ENCODE measurements around the gene CACNG8. TPM values are rescaled to one million over a fixed set of nuclear protein-coding genes. Genes with fewer than 3 reads are reported as not detected.

CACNG8 gene
- total RNA-seq, 1 donor from 2014 or later = not detected

- Mint-ChIP-seq H3K27ac (no peak overlapping the region), H3K4me3 (no peak overlapping the region), H3K9me3 (no peaks in the 10 kb centered on the region), H3K27me3 (peaks cover 25% of the 10 kb centered on the region), H3K4me1 (peaks cover 6% of the 10 kb centered on the region), H3K36me3 (ENCODE audit: low read depth) (no peaks in the 10 kb centered on the region)
- ChIA-PET POLR2A (no interaction called here), CTCF (interaction anchor here (1.0 to 2.7 kb wide), 3 partner anchors 181 to 253 kb away, joined by 3 to 19 read pairs (median 13); no protein-coding TSS in a partner anchor)
- DNase-seq (no peak), ATAC-seq (ENCODE audit: low read depth) (no peak)
- no peak for TF ChIP-seq CTCF (IDR thresholded peaks at IDR 0.05)
- intact Hi-C loops (cut with micrococcal nuclease) = loop anchor here (1.0 to 10.0 kb wide), 5 partner anchors 182 to 830 kb away; partner anchors contain the start of gene ZNF665
Observed at GRCh38 chr19:54024660-54025059, 61.9 kb downstream of the CACNG8 start.

- Mint-ChIP-seq H3K4me3 (no peak overlapping the region), H3K27ac (no peak overlapping the region), H3K4me1 (peaks cover 6% of the 10 kb centered on the region), H3K9me3 (no peaks in the 10 kb centered on the region), H3K27me3 (peaks cover 21% of the 10 kb centered on the region), H3K36me3 (ENCODE audit: low read depth) (no peaks in the 10 kb centered on the region)
- ChIA-PET POLR2A (no interaction called here), CTCF (interaction anchor here (1.2 kb wide), 1 partner anchor 23 kb away, joined by 3 read pairs; no protein-coding TSS in a partner anchor)
- ATAC-seq (ENCODE audit: low read depth) (no peak), DNase-seq (no peak)
- TF ChIP-seq CTCF (IDR thresholded peaks at IDR 0.05) = no peak
- intact Hi-C loops (cut with micrococcal nuclease) = loop anchor here (10.0 kb wide), 2 partner anchors 602 to 832 kb away; partner anchors contain the start of gene ZNF665
Observed at GRCh38 chr19:54026656-54027055, 63.9 kb downstream of the CACNG8 start.

GRCh38 chr19:54029301-54029700 is 66.6 kb downstream of the CACNG8 start:
- POLR2A ChIA-PET = no interaction called here
- intact Hi-C loops (cut with micrococcal nuclease) = loop anchor here (10.0 kb wide), 2 partner anchors 604 to 834 kb away; partner anchors contain the start of gene ZNF665

GRCh38 chr19:54029930-54030490 is 67.3 kb downstream of the CACNG8 start:
- H3K36me3 Mint-ChIP-seq (ENCODE audit: low read depth) = no peaks in the 10 kb centered on the region
- ATAC-seq (ENCODE audit: low read depth) = no peak
- H3K4me1 Mint-ChIP-seq = no peaks in the 10 kb centered on the region
- H3K9me3 Mint-ChIP-seq = no peaks in the 10 kb centered on the region
- DNase-seq = no peak
- H3K27me3 Mint-ChIP-seq = peaks cover 9% of the 10 kb centered on the region
- intact Hi-C loops (cut with micrococcal nuclease) = loop anchor here (1.0 to 10.0 kb wide), 3 partner anchors 257 to 835 kb away; partner anchors contain the start of gene ZNF665
- no peak for TF ChIP-seq CTCF (IDR thresholded peaks at IDR 0.05)
- H3K4me3 Mint-ChIP-seq = no peak overlapping the region
- POLR2A ChIA-PET = no interaction called here
- no peak overlapping the region for H3K27ac Mint-ChIP-seq
- CTCF ChIA-PET = interaction anchor here (0.8 to 1.3 kb wide), 5 partner anchors 189 to 257 kb away, joined by 3 to 15 read pairs (median 3); no protein-coding TSS in a partner anchor

More at GRCh38 chr19:54029301-54029700, 66.6 kb downstream of the CACNG8 start:
- ATAC-seq (ENCODE audit: low read depth) = no peak
- no peak overlapping the region for H3K4me3 Mint-ChIP-seq
- CTCF ChIA-PET = interaction anchor here (0.8 to 1.3 kb wide), 4 partner anchors 188 to 256 kb away, joined by 3 to 15 read pairs (median 4); no protein-coding TSS in a partner anchor
- no peaks in the 10 kb centered on the region for H3K9me3 Mint-ChIP-seq
- peaks cover 10% of the 10 kb centered on the region for H3K27me3 Mint-ChIP-seq
- no peak for DNase-seq
- no peak overlapping the region for H3K27ac Mint-ChIP-seq
- H3K4me1 Mint-ChIP-seq = no peaks in the 10 kb centered on the region
- H3K36me3 Mint-ChIP-seq (ENCODE audit: low read depth) = no peaks in the 10 kb centered on the region
- no peak for TF ChIP-seq CTCF (IDR thresholded peaks at IDR 0.05)

- H3K9me3 Mint-ChIP-seq = no peaks in the 10 kb centered on the region
- intact Hi-C loops (cut with micrococcal nuclease) = loop anchor here (1.0 kb wide), 1 partner anchor 258 kb away; no protein-coding TSS in a partner anchor
- POLR2A ChIA-PET = no interaction called here
- DNase-seq = no peak
- H3K36me3 Mint-ChIP-seq (ENCODE audit: low read depth) = no peaks in the 10 kb centered on the region
- no peak overlapping the region for H3K27ac Mint-ChIP-seq
- no peaks in the 10 kb centered on the region for H3K4me1 Mint-ChIP-seq
- peaks cover 9% of the 10 kb centered on the region for H3K27me3 Mint-ChIP-seq
- TF ChIP-seq CTCF (IDR thresholded peaks at IDR 0.05) = no peak
- no peak overlapping the region for H3K4me3 Mint-ChIP-seq
- no peak for ATAC-seq (ENCODE audit: low read depth)
- CTCF ChIA-PET = interaction anchor here (1.2 kb wide), 1 partner anchor 238 kb away, joined by 4 read pairs; no protein-coding TSS in a partner anchor
Observed at GRCh38 chr19:54030895-54031586, 68.3 kb downstream of the CACNG8 start.

All from activated B cell treated with CpG ODN at 0.5 μM for 24 hours (primary cell).